ENCODE data around the gene GPR135. TPM values are rescaled to one million over a fixed set of nuclear protein-coding genes. Genes with fewer than 3 reads are reported as not detected.

The GPR135 gene
- total and polyA plus RNA-seq, 4 donors: 0.22 to 2.9 (median 0.44) TPM

GRCh38 chr14:59415836-59416602 lies 49.2 kb downstream of the GPR135 start:
- H3K9ac ChIP-seq (ENCODE audit: low read depth in 1 of 2, low read length in 2 of 2): no peak overlapping the region
- 92% methylated on average over 5 of the region's 5 CpGs for WGBS
- no peaks in the 10 kb centered on the region for H3K27me3 ChIP-seq (ENCODE audit: control insufficient read depth in 4 of 4, insufficient read depth in 4 of 4, low read length in 3 of 4)
- no peak for TF ChIP-seq TAF1 (conservative IDR thresholded peaks at IDR 0.05)
- no peak for TF ChIP-seq GABPA (IDR thresholded peaks at IDR 0.05 in 1 of 2, conservative IDR thresholded peaks at IDR 0.05 in 1 of 2)
- TF ChIP-seq FOXA2 (IDR thresholded peaks at IDR 0.05): no peak
- TF ChIP-seq NR2F2 (IDR thresholded peaks at IDR 0.05): no peak
- TF ChIP-seq, protein P1, sequence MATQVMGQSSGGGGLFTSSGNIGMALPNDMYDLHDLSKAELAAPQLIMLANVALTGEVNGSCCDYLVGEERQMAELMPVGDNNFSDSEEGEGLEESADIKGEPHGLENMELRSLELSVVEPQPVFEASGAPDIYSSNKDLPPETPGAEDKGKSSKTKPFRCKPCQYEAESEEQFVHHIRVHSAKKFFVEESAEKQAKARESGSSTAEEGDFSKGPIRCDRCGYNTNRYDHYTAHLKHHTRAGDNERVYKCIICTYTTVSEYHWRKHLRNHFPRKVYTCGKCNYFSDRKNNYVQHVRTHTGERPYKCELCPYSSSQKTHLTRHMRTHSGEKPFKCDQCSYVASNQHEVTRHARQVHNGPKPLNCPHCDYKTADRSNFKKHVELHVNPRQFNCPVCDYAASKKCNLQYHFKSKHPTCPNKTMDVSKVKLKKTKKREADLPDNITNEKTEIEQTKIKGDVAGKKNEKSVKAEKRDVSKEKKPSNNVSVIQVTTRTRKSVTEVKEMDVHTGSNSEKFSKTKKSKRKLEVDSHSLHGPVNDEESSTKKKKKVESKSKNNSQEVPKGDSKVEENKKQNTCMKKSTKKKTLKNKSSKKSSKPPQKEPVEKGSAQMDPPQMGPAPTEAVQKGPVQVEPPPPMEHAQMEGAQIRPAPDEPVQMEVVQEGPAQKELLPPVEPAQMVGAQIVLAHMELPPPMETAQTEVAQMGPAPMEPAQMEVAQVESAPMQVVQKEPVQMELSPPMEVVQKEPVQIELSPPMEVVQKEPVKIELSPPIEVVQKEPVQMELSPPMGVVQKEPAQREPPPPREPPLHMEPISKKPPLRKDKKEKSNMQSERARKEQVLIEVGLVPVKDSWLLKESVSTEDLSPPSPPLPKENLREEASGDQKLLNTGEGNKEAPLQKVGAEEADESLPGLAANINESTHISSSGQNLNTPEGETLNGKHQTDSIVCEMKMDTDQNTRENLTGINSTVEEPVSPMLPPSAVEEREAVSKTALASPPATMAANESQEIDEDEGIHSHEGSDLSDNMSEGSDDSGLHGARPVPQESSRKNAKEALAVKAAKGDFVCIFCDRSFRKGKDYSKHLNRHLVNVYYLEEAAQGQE (IDR thresholded peaks at IDR 0.05): no peak
- no peak for TF ChIP-seq RAD21 (IDR thresholded peaks at IDR 0.05)
- no peak for TF ChIP-seq FOXA1 (IDR thresholded peaks at IDR 0.05)
- TF ChIP-seq RXRA (IDR thresholded peaks at IDR 0.05): no peak
- TF ChIP-seq, protein P2, sequence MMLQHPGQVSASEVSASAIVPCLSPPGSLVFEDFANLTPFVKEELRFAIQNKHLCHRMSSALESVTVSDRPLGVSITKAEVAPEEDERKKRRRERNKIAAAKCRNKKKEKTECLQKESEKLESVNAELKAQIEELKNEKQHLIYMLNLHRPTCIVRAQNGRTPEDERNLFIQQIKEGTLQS (IDR thresholded peaks at IDR 0.05): no peak
- H3K27ac ChIP-seq (ENCODE audit: low read depth in 1 of 2, low read length in 2 of 2): no peak overlapping the region
- H3K4me1 ChIP-seq (ENCODE audit: control insufficient read depth in 4 of 4, insufficient read depth in 4 of 4, low read length in 3 of 4): no peaks in the 10 kb centered on the region
- H3K36me3 ChIP-seq (ENCODE audit: control insufficient read depth in 4 of 4, insufficient read depth in 3 of 4, low read depth in 1 of 4, low read length in 3 of 4): no peaks in the 10 kb centered on the region
- DNase-seq (ENCODE audit: low spot score): no peak
- H3K9me3 ChIP-seq (ENCODE audit: control insufficient read depth in 4 of 4, low read length in 3 of 4): no peaks in the 10 kb centered on the region
- no peak overlapping the region for H3K4me3 ChIP-seq (ENCODE audit: low read depth in 1 of 3, low read length in 3 of 3)

Other genes with a start within 250 kb of the GPR135 start
- gene L3HYPDH, start 19.0 kb upstream of the GPR135 start, total RNA-seq: 10 to 100 TPM in 1 of 2 donors, 1 to 10 TPM in 1; 9.3 to 35.1 TPM
- gene L3HYPDH, start 19.0 kb upstream of the GPR135 start, polyA plus RNA-seq: 10 to 100 TPM; 21.4 to 36.3 TPM
- 10 to 100 TPM; 41.2 to 65.1 TPM for gene JKAMP, start 19.1 kb upstream of the GPR135 start, total RNA-seq
- gene JKAMP, start 19.1 kb upstream of the GPR135 start, polyA plus RNA-seq: 10 to 100 TPM; 19.7 to 23.9 TPM
- gene CCDC175, start 111.4 kb upstream of the GPR135 start, total RNA-seq: not detected
- not detected for gene CCDC175, start 111.4 kb upstream of the GPR135 start, polyA plus RNA-seq

Data from liver (tissue), 9 donors.